GM21381 (cell line): ENCODE results near the gene GPI.
"Not testable (repeated sequence)": the region's sequence is repeated elsewhere in the genome, so short reads cannot be mapped to it uniquely, and the experiment has no call there.

Source experiments
- ATAC-seq: cut with Tn5 transposase; IDR thresholded peaks from one replicate; pipeline ENCODE4 v1.9.1; 2021; ENCODE audit warnings: mild to moderate bottlenecking, moderate library complexity; ENCODE audit not compliant: unreplicated experiment

The GPI gene

DNA sequence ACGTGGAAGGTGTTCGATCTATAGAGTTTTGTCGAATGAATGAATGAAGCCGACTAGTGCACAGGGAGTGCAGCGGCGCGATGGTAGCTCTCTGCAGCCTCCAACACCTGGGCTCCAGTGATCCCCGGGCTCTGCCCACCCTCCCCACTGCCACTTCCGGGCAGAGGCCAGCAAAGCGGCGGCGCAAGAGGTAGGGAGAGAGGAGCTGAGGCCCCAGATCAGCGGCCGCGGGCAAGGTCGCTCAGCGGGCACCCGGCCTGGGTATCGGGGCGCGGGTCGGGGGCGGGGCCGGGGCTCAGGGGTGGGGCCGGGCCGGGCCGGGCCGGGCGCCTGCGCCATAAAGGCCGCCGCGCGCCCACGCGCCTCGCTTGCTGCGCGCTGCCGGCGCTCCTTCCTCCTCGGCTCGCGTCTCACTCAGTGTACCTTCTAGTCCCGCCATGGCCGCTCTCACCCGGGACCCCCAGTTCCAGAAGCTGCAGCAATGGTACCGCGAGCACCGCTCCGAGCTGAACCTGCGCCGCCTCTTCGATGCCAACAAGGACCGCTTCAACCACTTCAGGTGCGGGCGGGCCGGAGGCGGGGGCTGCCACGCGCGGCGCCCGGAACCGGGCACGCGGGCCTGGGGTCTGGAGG is at the start of gene GPI:
TSS of gene GPI (plus strand) at position 367 of the 633 bp plus-strand sequence. CDS start at position 438, 71 bp downstream.
- ATAC-seq, result peak; percentile 60

DNA sequence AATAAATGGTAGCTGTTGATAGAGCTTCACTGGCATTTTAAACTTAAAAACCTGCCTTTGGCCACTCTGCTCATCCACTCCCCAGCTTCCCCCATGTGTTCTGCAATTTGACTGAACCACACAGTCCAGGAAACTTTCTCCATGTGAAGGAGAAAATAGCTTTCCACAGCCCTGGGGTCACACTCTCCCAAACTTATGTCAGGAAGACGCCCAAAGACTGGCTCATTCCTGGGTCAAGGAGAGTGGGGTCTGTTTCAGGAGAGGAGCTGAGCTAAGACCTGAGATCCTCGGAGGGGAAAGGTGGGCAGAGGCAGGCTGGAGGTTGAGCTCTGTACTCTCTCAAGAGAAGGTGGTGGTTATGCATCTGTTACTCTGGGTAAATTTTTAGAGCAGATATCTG is 48.7 kb upstream of the GPI start:
- ATAC-seq, result no peak

DNA sequence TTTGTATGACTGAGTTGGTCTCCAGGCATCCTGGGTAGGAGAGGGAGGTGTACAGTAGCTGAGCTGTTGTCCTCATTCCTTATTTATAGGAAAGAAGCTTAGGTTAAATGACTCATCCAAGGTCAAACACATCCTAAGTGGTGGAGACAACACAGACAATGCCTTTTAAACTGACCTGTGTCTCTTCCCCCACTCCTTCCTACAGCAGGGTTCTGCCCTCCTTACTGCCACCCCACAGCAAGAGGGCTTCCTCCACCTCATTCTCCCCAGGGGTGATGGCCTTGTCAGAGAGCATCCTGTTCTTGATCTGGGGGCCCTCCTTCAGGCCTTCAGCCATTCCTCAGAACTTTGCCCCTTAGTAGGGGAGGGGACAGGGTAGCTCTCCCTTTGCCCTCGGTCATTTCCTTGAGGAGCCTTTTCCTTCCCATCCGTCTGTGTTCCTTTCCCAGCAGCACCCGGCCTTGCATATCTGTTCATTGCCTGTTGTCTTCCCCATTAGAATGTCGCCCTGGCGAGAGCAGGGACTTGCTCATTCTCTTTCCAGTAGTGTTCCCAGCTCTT is 48.2 kb upstream of the GPI start:
- no peak for ATAC-seq

DNA sequence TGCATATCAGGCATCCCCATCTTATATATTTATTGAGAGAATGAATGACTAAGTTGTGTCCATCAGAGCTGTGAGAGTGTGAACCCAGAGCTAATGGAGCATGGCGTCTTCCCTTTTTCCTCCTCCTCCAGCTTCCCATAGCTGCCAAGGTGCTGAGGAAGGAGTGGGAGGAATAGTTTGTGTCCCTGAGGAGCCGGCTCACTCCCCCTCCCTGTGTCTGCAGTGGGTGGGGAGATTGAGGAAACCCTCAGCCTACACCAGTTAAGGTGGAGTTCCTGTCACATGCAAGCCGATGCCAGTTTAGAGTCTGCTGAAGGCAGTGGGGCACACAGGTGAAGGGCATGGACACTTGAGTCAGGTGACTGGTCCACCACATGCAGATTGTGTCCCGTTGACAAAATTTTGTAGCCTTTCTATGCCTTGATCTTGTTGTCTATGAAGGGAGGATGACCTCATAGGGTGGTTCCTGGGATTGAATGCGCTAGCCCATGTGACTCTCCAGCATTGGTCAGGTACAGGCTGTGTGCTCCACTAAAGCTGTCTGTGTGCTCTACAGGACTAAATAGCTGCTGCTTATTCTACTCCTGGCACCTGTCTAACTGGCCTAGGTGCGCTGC is 47.6 kb upstream of the GPI start:
- no peak for ATAC-seq

DNA sequence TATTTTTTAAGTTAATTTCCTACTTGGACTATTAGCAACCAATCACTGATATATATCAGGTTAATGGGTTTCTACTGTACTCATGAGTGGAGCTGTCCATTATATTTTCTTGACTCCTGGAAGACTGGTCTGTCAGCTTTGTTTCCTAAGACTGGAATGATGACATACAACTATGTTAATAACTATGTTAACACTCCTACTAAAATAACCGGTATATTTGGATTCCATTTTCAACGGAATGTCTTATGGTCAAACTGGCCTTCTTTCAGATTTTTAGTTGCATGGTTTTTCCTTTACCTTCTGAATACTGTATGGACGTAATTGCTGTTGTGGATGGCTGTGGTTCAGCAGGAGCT is 45.8 kb upstream of the GPI start:
- no peak for ATAC-seq

DNA sequence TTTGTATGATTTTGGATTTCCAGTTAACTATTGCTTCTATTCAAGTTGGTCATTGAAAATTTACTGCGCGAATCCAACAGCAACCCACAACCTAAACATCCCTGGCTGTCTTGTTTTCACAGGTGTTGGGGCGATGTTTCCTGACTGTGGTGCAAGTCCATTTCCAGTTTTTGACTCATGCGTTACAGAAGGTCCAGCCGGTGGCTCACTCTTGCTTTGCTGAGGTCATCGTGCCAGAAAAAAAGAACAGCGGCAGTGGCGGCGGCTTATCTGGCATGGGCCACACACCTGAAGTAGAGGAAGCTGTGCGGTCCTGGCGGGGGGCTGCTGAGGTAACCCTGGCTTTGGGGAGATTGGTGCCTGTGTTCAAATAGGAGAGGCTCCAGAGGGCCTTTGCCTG is 45.2 kb upstream of the GPI start:
- no peak for ATAC-seq

DNA sequence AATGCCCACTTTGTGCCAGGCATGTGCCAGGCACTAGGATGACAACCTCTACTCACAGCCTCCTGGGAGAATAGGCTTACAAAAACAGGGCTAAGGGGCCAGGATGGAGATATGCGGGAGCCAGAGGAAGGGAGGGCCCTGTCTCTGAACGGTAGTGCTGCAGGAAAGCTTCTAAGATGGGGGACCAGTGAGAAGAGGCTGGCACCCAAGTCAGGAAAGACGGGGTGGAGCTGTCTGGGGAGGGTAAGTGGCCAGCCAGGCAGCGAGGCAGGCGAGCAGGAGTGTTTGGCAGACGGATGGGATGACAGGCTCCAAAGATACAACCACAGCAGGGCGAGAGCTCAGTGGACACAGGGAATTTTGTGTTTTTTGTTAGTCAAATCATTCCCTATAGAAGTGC is 44.7 kb upstream of the GPI start:
- ATAC-seq, result no peak

DNA sequence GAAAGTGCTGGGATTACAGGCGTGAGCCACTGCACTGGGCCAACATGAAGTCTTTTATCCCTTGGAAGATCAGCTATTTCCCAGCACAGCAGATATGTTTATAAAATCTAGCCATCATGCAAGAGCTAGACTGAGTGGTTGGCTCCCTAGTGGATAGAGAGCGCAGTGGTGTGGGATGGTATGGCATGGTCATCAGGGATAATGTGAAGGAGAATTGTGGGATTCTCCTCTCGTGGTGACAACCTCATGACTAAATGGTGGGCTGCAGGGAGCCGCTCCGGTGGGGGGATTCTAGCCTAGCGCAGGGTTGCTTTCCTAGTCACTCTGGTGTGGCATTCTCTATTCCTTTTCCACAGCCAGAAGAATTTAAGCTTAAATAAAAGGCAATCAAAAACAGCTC is 43.3 kb upstream of the GPI start:
- ATAC-seq, result no peak

DNA sequence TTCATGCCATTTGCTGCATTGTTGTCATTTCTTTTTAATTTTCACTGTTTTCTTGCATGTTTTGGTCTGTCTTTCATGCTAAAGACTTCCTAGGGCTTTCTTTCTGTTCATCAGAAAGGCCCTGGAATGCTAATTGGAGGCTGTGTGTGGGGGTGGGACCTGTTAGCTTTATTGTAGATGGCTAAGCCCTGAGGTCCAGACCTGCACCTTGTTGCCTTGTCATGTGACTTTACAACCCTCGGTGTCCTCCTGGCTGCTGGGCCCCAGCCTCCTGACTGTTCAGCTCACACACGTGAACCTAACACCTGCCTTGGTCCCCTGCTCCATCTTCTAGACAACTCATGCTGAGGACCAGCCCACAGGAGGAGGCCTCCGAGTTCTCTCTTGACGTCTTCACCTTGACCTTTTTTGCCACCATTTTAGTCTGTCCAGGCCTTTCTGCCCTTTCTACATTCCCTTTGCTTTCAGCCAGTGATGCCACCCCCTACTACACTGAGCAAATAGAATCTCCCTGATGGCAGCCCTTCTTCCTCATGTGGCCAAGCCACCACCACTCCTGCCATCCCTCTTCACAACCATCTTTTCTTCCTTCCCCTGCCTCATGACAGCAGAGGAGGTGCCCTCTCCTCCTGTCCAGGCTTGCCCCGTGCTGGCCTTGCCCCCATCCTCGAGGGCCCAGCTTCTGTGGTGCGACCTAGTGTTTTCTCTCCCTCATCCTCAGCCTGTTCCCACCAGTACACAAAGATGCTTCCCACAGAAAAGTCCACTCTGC is 41.4 kb upstream of the GPI start:
- ATAC-seq, result no peak

DNA sequence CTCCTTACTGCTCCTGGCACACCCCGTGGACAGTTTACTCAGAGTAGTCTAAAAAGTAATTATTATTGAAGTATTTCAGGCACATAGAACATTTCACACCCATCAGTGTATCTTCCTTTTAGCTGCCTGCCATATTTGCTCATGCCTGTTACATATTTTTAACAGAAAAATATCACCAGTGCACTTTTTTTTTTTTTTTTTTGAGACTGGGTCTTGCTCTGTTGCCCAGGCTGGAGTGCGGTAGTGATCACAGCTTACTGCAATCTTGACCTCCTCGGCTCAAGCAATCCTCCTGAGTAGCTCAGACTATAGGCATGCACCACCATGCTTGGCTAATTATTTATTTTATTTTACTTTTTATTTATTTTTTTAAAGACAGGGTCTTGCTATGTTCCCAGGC is 40.7 kb upstream of the GPI start:
- ATAC-seq, result no peak

DNA sequence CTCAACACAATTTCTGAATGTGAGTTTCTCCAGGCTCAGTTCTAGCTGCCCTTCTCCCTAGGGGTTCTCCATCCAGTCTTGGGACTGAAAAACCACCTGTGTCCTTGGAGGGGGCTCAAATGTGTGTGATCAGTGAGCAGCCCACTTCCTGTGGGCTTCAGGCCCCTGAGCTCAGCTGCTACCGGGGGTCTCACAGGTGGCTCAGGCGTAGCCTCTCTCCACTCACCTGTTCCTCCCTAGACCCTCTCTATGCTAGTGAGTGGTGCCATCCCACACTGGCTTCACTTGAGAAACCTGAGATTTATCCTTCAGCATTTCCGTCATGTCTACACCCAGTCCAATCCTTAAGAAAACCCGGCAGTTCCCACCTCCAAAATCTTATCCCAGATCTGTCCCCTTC is 39.8 kb upstream of the GPI start:
- ATAC-seq, result no peak

DNA sequence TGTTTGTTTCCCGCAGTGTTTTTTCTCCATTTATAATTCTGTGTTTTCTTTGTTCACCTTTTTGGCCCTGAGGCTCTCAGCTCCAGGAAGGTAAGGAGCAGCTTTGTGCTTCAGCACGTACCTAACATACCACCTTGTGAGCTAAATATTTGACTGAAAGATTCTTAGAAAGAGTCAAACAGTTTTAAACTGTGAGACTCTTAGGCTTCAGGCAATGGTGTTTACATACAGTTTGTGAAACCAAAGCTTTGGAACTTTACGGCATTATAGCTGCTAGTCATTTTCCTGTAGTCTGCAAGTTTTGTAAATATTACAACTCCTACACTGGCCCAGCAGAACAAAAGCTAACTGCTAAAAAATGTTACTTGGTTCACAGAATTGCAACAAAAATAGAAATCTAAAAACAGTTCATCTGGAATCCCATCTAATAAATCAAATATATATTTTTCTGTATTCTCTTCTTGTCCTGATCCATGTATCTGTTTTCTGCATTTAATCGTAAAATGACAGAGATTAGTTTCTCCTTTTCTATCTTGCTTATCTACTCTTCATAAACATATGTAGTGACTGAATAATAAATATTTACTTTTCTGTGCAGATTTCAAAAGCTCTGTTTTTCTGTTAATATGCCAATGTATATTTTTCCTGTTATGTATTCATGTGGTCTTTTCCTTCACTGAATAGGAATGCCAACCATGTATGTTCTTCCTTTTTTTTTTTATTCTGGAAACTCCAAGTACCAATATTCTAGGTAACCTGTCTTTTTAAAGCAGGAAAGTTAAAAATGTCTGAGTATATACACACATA is 38.8 kb upstream of the GPI start:
- ATAC-seq, result no peak

DNA sequence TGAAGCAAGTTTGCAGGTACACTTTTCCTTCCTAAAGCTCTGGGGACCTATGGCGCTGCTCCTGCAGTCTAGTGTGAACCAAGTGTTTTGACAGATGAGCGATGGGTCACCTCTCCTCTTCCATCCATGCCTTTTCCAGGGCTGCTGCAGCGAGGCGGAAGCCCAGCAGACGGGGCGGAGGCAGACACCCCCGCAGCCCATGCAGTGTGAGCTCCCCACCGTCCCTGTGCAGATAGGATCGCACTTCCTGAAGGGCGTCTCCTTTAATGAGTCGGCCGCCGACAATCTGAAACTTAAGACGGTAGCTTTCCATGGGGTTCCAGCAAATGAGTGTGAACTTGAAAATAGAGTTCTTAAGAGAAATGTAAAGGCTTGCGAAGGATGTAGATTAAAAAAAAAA is 37.1 kb upstream of the GPI start:
- no peak for ATAC-seq

DNA sequence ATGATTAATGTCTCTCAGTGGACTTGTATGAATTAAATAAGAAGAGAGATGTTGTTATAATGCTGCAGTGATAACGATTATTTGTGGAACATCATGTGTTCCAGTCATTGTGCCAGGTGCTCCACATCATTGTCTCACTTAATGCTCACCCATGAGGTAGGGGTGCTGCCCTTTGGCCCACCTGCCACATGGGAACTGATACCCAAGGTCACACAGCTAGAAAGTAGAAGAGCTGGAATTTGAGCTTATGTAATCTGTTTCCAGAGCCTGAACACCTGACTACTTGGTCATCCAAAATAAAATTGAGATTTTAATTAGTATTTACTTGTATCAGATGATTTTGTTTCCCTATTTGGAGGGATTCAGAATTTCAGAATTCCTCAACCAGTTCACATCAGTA is 36.0 kb upstream of the GPI start:
- no peak for ATAC-seq

DNA sequence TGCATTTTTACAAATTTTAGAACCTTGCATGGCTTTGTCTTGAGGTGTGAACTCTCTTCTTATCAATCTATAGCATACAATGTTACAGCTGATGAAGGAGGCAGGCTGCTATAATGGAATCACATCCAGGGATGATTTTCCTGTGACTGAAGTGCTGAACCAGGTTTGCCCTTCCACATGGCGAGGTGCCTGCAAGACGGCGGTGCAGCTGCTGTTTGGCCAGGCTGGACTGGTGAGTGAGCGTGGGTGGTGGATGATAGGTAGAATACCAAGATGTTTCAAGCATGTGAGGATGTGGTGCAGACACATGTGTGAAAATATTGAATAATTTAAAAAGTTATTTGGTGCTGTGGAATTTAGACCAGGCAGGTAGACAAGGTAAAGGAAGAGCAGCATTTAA is 34.9 kb upstream of the GPI start:
- no peak for ATAC-seq

DNA sequence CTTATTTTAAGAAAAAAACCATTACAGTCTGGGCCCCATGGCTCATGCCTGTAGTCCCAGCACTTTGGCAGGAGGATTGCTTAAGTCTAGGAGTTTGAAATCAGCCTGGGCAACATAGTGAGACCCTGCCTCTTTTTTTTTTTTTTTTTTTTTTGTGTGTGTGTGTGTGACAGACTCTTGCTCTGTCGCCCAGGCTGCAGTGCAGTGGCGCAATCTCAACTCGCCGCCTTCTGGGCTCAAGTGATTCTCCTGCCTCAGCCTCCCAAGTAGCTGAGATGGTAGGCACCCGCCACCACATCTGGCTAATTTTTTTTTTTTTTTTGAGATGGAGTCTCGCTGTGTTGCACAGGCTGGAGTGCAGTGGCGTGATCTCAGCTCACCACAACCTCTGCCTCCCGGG is 34.4 kb upstream of the GPI start:
- not testable (repeated sequence) for ATAC-seq

DNA sequence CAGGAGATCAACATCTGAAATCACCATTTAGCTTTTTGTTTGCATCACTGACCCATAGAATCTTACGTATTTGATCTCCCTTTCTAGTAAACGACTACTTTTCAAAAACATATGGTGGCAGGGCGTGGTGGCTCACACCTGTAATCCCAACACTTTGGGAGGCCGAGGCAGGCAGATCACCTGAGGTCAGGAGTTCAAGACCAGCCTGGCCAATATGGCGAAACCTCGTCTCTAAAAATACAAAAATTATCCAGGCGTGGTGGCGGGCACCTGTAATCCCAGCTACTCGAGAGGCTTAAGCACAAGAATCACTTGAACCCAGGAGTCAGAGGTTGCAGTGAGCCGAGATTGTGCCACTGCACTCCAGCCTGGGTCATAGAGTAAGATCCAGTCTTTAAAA is 33.4 kb upstream of the GPI start:
- not testable (repeated sequence) for ATAC-seq

DNA sequence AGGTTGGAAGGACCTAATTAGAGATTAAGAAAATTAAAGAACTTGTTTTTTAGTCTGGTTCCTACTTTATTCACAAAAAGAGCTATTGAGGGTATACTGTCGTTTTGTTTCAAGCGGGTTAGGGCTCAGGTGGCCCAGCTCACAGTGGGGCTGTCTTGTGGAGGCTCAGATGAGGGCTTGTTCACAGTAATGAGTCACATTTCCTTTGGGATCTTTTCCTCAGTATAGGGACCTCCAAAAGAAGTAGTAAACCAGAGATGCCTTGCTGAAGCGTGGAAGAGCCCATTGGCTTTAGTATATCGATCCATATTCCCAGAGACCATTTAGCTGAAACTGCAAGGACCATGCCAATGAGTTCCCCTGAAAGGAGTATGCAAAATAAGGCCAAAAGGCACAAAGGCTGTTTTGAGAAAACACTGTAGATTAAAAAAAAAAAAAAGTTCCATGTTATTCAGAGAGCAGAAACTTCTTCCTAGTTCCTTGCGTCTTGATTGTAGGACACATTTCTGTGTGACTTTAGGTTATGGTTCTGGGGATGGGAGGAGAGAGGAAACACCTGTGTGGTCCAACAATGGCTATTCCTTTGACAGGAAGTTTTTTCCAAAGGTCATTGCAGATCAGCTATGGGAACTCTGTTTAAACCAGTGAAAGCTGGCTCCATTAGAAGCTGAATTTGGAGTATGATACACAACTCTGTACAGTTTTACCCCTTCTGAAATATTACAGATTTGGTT is 32.8 kb upstream of the GPI start:
- no peak for ATAC-seq

DNA sequence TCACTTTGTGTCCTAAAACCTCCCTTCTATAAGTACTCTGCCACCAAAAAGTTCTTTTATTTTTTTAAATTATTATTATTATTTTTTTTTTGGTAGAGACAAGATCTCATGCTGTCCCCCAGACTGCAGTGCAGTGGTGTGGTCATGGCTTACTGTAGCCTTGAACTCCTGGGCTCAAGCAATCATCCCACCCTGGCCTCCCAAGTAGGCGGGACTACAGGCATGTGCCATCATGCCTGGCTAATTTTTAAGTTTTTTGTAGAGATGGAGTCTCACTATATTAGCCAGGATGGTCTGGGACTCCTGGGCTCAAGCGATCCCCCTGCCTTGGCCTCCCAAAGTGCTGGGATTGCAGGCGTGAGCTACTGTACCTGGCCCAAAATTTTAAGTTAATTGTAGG is 29.1 kb upstream of the GPI start:
- ATAC-seq, result no peak

DNA sequence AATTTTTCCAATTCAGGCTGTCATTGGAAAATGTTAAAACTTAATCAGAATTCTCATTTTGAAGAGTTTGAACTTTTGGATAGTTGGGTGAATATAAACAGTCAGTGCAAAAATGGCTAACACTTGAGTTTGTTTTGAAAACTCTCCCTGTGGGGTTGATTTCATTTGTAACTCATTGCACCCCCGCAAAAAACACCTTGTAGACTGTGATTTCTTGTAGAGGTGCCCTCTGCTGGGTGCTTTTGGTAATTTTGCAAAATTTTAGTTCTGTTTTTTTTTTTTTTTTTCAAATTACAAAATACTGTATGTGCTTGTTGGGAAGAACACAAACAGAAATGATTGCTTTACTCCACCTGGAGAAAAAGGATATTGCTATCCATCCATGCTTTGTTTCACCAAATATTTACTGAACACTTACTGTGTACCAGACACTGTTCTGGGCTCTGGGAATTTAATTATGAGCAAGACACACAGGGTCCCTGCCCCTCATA is 28.2 kb upstream of the GPI start:
- no peak for ATAC-seq
